PFSK-1 (cell line): ENCODE results near the gene VPS45.

Source experiments
- FOXP2 ChIP-seq: optimal IDR thresholded peaks from 2 replicates; pipeline ENCODE3; 2011; ENCODE audit warnings: borderline replicate concordance, control low read depth, inconsistent platforms; ENCODE audit not compliant: insufficient read depth; ENCODE audit errors: extremely low read length, extremely low read depth
- POLR2AphosphoS5 ChIP-seq: IDR thresholded peaks from 2 replicates; pipeline ENCODE4 v1.6.1; 2012; ENCODE audit warnings: low read depth, mild to moderate bottlenecking, control low read depth, low read length, moderate library complexity
- REST ChIP-seq, 2 experiments: IDR thresholded peaks; 2 replicates each; pipeline versions ENCODE4 v1.6.1 to v1.8.0; 2011 to 2012; ENCODE audit warnings: low read depth in 2 of 2, low read length in 2 of 2, control low read depth in 1 of 2, inconsistent platforms in 1 of 2, mild to moderate bottlenecking in 1 of 2, moderate library complexity in 1 of 2; ENCODE audit not compliant: insufficient read depth in 1 of 2
- SIN3A ChIP-seq: IDR thresholded peaks from 2 replicates; pipeline ENCODE4 v1.6.1; 2012; ENCODE audit warnings: mild to moderate bottlenecking, low read length, moderate library complexity, borderline replicate concordance; ENCODE audit not compliant: insufficient read depth
- TAF1 ChIP-seq: IDR thresholded peaks from 2 replicates; pipeline ENCODE4 v1.6.1; 2012; ENCODE audit warnings: low read length, control low read depth, borderline replicate concordance; ENCODE audit not compliant: insufficient read depth

The VPS45 gene

GRCh38 chr1:150121236-150121862 is 53.8 kb downstream of the VPS45 start:
- TF ChIP-seq REST (IDR thresholded peaks at IDR 0.05; ENCODE audit: insufficient read depth in 1 of 2, low read depth in 2 of 2, low read length in 2 of 2) (no peak), POLR2AphosphoS5 (no peak), SIN3A (no peak), TAF1 (no peak), FOXP2 (no peak)

DNA sequence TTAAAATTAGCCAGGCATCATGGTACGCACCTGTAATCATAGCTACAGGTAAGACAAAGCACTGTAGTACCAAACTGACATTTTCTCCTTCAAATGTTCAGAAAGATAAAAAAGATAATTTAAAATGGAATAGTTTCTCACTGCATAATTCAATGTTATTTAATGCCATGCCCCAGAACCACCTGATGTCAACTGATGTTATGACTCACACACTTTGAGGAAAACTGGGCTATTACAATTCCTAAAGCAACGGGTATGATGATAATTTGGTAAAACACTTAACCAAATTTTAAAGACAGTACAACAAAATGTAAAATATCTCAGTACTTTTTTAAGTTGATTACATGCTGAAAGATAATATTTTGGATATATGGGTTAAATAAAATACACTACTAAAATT is 59.2 kb downstream of the VPS45 start:
- TF ChIP-seq REST (IDR thresholded peaks at IDR 0.05; ENCODE audit: insufficient read depth in 1 of 2, low read depth in 2 of 2, low read length in 2 of 2) (no peak), SIN3A (no peak), FOXP2 (no peak)

- TF ChIP-seq TAF1 (no peak), FOXP2 (no peak), REST (IDR thresholded peaks at IDR 0.05; ENCODE audit: insufficient read depth in 1 of 2, low read depth in 2 of 2, low read length in 2 of 2) (no peak), SIN3A (no peak), POLR2AphosphoS5 (no peak)
Observed at GRCh38 chr1:150127464-150127863, 59.9 kb downstream of the VPS45 start.

GRCh38 chr1:150127868-150128267 is 60.3 kb downstream of the VPS45 start:
- TF ChIP-seq REST (IDR thresholded peaks at IDR 0.05; ENCODE audit: insufficient read depth in 1 of 2, low read depth in 2 of 2, low read length in 2 of 2) (no peak), TAF1 (no peak), FOXP2 (no peak), POLR2AphosphoS5 (no peak), SIN3A (no peak)

GRCh38 chr1:150132372-150132771 is 64.8 kb downstream of the VPS45 start:
- TF ChIP-seq POLR2AphosphoS5 (no peak), REST (IDR thresholded peaks at IDR 0.05; ENCODE audit: insufficient read depth in 1 of 2, low read depth in 2 of 2, low read length in 2 of 2) (no peak), FOXP2 (no peak), SIN3A (no peak), TAF1 (no peak)
